NT2/D1 (cell line): ENCODE results near the gene MTHFD2.

Source experiments
- SUZ12 ChIP-seq: IDR thresholded peaks from 2 replicates; pipeline ENCODE4 v1.6.1; 2011; ENCODE audit not compliant: insufficient read length, insufficient read depth; ENCODE audit errors: extremely low read depth
- YY1 ChIP-seq: IDR thresholded peaks from 2 replicates; pipeline ENCODE4 v1.6.1; 2011; ENCODE audit not compliant: insufficient read length, insufficient read depth
- ZNF274 ChIP-seq: IDR thresholded peaks from 2 replicates; pipeline ENCODE4 v1.6.1; 2011; ENCODE audit warnings: mild to moderate bottlenecking, low read depth, low read length

DNA sequence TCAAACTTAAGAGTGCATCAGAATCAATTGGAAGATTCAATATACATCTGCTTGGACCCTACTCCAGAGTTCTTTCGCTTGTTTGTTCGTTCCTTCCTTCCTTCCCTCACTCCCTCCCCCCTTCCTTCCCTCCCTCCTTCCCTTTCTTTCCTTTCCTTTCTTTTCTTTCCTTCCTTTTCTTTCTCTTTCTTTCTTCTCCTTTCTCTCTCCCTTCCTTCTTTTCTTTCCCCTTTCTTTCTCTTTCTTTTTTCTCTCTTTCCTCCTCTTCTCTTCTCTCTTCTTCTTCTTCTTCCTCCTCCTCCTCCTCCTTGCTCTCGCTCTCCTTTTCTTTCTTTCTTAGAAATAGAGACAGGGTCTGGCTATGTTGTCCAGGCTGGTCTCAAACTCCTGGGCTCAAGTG lies 45.9 kb downstream of the MTHFD2 start:
- TF ChIP-seq ZNF274 (no peak), SUZ12 (no peak), YY1 (no peak)
